SK-N-SH (cell line): ENCODE results near the gene MBLAC1.

Source experiments
- EP300 ChIP-seq, 2 experiments: IDR thresholded peaks; 2 replicates each; pipeline versions ENCODE4 v1.4.0 to v1.6.1; 2012; ENCODE audit warnings: borderline replicate concordance in 1 of 2, low read depth in 1 of 2, low read length in 1 of 2
- RFX5 ChIP-seq: IDR thresholded peaks from 2 replicates; pipeline ENCODE4 v1.6.1; 2012; ENCODE audit warnings: mild to moderate bottlenecking, improper control_type of control experiment, low read length
- RXRA ChIP-seq: IDR thresholded peaks from 2 replicates; pipeline ENCODE4 v1.4.0; 2012; ENCODE audit warnings: low read depth, mild to moderate bottlenecking, borderline replicate concordance
- SIN3A ChIP-seq: IDR thresholded peaks from 2 replicates; pipeline ENCODE4 v1.6.1; 2012; ENCODE audit warnings: low read depth, mild to moderate bottlenecking, low read length, moderate library complexity, borderline replicate concordance
- TF ChIP-seq, protein P1 (sequence below): IDR thresholded peaks from 2 replicates; pipeline ENCODE4 v1.4.0; 2012; ENCODE audit warnings: low read depth
- TF ChIP-seq, protein P2 (sequence below): fragments of 200-600 bp; sonication (generic); IDR thresholded peaks from 2 replicates; pipeline ENCODE4 v1.6.1; 2017; ENCODE audit warnings: antibody characterized with exemption, mild to moderate bottlenecking, moderate library complexity
- TF ChIP-seq, protein P3 (sequence below): IDR thresholded peaks from 2 replicates; pipeline ENCODE4 v1.6.1; 2012; ENCODE audit warnings: mild to moderate bottlenecking, low read depth, low read length, moderate library complexity

DNA sequence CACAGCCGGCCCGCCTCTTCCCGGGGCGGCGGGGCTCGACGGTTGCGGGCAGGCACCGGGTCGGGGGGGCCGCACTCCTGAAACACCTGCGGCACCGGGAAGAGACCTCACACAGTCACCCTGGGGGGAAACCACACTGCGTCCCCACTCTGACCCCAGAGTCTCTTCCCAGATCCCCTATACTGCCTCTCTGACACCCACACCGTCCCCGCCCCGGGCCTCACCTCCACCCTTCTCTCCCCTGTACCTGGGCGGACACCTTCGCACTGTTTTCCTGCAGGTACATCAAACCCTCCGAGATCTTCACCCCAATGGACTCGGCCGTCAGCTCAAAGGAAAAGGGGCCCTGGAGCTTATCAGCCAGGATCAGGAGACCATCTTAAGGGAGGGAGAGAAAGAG, 45.1 kb downstream of the MBLAC1 start:
- no peak for TF ChIP-seq RFX5
- TF ChIP-seq SIN3A = no peak
- TF ChIP-seq, protein P1, sequence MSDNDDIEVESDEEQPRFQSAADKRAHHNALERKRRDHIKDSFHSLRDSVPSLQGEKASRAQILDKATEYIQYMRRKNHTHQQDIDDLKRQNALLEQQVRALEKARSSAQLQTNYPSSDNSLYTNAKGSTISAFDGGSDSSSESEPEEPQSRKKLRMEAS = no peak
- TF ChIP-seq EP300 (IDR thresholded peaks at IDR 0.05; ENCODE audit: borderline replicate concordance in 1 of 2, low read depth in 1 of 2, low read length in 1 of 2) = no peak
- TF ChIP-seq, protein P2, sequence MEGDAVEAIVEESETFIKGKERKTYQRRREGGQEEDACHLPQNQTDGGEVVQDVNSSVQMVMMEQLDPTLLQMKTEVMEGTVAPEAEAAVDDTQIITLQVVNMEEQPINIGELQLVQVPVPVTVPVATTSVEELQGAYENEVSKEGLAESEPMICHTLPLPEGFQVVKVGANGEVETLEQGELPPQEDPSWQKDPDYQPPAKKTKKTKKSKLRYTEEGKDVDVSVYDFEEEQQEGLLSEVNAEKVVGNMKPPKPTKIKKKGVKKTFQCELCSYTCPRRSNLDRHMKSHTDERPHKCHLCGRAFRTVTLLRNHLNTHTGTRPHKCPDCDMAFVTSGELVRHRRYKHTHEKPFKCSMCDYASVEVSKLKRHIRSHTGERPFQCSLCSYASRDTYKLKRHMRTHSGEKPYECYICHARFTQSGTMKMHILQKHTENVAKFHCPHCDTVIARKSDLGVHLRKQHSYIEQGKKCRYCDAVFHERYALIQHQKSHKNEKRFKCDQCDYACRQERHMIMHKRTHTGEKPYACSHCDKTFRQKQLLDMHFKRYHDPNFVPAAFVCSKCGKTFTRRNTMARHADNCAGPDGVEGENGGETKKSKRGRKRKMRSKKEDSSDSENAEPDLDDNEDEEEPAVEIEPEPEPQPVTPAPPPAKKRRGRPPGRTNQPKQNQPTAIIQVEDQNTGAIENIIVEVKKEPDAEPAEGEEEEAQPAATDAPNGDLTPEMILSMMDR = no peak
- TF ChIP-seq RXRA = no peak
- TF ChIP-seq, protein P3, sequence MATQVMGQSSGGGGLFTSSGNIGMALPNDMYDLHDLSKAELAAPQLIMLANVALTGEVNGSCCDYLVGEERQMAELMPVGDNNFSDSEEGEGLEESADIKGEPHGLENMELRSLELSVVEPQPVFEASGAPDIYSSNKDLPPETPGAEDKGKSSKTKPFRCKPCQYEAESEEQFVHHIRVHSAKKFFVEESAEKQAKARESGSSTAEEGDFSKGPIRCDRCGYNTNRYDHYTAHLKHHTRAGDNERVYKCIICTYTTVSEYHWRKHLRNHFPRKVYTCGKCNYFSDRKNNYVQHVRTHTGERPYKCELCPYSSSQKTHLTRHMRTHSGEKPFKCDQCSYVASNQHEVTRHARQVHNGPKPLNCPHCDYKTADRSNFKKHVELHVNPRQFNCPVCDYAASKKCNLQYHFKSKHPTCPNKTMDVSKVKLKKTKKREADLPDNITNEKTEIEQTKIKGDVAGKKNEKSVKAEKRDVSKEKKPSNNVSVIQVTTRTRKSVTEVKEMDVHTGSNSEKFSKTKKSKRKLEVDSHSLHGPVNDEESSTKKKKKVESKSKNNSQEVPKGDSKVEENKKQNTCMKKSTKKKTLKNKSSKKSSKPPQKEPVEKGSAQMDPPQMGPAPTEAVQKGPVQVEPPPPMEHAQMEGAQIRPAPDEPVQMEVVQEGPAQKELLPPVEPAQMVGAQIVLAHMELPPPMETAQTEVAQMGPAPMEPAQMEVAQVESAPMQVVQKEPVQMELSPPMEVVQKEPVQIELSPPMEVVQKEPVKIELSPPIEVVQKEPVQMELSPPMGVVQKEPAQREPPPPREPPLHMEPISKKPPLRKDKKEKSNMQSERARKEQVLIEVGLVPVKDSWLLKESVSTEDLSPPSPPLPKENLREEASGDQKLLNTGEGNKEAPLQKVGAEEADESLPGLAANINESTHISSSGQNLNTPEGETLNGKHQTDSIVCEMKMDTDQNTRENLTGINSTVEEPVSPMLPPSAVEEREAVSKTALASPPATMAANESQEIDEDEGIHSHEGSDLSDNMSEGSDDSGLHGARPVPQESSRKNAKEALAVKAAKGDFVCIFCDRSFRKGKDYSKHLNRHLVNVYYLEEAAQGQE = no peak
